HG03280 (cell line): ENCODE data around the gene FAM3A.
"Not testable (repeated sequence)": the region's sequence is repeated elsewhere in the genome, so short reads cannot be mapped to it uniquely, and the experiment has no call there.

Experiments
- ATAC-seq: cut with Tn5 transposase; IDR thresholded peaks from one replicate; pipeline ENCODE4 v1.9.1; 2021; ENCODE audit warnings: mild to moderate bottlenecking, moderate library complexity; ENCODE audit not compliant: unreplicated experiment

FAM3A gene

GRCh38 chrX:154505734-154506133, 10.3 kb downstream of the FAM3A start:
- no peak for ATAC-seq

DNA sequence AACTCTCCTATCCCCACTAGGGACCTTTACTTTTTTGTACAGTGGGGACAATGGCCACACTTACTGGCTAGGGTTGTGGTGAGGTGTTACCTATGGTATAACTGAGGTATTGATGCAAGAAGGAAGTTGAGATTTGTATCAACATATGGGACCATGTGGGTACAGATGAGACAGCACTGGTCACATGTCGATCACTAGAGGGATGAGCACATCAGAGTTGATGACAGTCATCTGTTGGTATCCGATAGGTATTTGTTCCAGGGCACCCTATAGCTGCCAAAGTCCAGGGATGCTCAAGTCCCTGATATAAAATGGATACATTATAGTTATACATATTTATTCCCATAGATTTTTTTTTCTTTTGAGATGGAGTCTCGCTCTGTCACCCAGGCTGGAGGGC, 13.0 kb downstream of the FAM3A start:
- ATAC-seq = no peak

GRCh38 chrX:154502098-154502497, 13.9 kb downstream of the FAM3A start:
- no peak for ATAC-seq

DNA sequence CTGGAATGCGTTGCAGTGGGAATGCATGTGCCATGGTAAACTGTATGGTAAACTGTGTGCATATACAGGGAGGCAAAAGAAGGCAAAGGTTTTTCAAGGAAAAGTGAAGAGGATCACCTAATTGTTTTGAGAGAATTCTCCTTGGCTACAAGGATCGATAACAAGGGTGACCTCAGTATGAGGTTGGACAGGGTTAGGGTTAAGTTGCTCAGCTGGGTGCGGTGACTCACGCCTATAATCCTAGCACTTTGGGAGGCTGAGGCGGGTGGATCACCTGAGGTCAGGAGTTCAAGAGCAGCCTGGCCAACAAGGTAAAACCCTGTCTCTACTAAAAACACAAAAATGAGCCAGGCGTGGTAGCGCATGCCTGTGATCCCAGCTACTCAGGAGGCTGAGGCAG, 14.6 kb downstream of the FAM3A start:
- ATAC-seq = not testable (repeated sequence)

GRCh38 chrX:154496591-154497137, 19.4 kb downstream of the FAM3A start:
- ATAC-seq = not testable (repeated sequence)

- ATAC-seq = no peak
Measured at GRCh38 chrX:154495472-154495922, 20.5 kb downstream of the FAM3A start.

DNA sequence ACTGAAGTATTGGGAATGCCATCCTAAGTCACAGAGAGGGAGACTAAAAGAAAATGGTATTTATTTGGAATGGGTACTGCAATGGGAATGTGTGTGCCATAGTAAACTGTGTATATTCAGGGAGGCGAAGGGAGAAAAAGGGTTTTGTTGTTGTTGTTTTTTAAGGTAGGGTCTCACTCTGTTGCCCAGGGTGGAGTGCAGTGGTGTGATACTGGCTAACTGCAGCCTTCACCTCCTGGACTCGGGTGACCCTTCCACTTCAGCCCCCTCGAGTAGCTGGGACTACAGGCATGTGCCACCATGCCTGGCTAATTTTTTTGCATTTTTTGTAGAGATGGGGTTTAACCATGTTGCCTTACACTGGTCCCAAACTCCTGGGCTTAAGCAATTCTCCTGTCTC, 21.3 kb downstream of the FAM3A start:
- no peak for ATAC-seq

DNA sequence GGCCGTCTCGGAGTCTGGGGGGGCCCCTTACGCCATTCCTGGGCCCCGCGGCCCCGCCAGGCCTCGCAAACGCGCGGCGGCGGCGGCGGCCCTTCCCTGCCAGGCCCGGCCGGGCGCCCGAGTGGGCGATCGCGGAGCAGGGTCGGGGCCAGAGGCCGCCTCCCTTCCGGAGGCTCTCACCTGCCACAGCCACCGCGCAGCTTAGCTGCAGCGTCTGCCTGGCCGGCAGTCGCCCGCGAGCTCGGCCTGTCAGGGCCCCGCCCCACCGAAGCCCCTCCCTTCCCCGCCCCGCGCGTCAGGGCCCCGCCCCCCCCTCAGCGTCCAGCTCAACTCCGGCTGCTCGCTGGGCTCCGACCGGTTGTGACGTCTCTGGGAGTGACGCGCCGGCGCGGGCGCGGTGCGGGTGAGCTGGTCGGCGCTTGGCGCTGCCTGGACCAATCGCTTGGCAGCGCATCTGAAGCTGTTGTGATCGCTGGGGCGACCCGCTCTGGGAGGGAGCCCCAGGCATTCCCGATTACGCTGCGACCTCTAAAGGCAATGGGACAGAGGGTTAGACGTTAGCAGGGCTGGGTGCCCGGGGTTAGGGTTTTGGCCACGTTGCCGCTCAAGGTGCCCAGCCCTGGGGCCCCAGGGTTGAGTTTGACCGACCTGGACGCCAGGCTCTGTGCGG, 25.5 kb downstream of the FAM3A start, which contains the start of gene SLC10A3:
SLC10A3 (minus strand) TSS at position 216 of the 670 bp plus-strand sequence. CDS start 1,689 bp downstream, outside the sequence.
- peak; percentile 86 for ATAC-seq

DNA sequence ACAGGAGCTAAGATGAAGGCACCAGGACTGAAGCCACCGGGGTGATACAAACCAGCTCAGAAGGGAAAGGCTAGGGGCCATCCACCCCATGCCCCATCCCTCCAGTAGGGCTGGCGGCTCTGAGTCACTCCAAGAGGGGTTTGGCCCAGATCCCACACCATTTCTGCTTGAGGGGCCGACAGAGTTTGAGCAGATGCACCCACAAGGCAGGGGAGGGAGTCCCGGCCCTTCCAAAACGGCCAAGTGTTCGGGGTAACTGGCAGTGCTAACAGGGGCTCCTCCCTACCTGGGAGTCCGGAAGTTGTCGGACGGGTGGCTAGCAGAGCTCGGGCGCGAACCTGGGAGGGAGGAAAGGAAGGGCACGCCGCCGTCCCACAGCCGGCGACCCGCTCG, 26.0 kb downstream of the FAM3A start:
- peak; percentile 12 for ATAC-seq

GRCh38 chrX:154489182-154489581, 26.9 kb downstream of the FAM3A start:
- ATAC-seq = no peak

DNA sequence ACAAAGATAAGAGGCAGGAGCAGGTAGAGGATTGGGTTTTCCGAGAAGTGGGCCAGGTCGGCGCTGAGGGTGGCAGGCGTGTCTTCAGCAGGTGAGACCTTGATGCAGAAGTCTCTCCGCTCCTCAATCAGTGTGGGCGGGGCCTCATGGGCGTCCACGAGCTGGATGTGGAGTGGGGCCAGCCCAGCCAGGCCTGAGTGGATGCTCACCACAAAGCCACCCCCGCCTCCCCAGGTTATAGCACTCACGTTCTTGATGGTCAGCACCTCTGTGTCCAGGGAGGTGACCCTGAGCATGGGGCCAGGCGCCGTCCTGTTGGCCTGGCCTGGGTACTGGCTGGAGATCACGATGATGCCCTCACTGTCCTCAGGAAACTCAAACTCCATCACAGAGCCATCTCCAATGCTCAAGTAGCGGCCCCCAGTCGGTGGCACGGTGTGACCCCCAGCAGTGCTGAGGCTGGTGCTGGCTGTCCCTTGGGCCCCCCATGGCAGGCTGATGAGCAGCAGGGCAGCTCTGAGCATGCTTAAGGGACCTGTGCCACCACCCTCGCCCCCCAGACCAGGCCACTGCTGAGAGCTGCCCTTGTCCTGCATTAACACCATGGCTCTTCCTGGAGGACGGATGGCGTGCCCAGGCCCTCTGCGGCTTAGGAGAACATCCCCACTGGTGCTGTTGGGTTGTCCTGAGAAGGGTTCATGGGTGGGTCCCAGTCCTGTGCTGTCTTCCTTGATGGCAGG, 27.5 kb downstream of the FAM3A start:
- ATAC-seq = no peak

DNA sequence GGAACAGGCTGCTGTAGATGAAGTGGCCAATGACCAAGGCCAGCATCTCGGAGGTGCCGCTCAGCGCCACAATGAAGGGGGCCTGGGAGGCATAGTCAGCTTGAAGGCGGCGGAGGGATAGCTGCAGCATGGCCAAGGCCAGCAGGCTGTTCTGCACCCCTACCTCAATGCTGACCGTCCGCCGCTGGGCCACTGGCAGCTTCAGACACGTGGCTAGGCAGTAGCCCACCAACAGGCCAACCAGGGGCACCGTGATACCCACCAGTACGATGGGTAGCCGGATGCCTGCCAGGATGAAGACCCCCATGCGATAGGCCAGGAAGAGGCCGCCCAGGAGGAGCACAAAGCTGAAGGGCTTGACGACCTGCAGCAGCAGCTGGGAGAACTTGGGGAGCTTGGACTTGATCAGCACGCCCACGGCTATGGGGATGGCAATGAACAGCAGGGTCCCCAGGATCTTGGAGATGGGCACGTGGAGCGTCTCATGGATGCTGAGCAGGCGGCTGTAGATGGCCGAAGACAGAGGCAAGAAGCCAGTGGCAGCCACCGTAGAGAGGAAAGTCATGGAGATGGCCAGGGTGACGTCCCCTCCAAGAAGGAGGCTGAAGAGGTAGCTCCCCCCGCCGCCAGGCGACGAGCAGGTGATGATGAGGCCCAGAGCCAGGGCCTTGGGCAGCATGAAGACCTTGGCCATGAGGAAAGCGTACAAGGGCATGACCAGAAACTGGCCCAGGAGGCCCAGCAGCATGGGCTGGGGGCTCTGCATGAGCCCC, 28.3 kb downstream of the FAM3A start:
- no peak for ATAC-seq

- ATAC-seq = peak; percentile 29
Measured at GRCh38 chrX:154486396-154487207, 29.4 kb downstream of the FAM3A start, which contains the start of gene UBL4A. TSS of gene UBL4A (minus strand) at chrX:154486615. CDS start at chrX:154486584, 31 bp downstream.

DNA sequence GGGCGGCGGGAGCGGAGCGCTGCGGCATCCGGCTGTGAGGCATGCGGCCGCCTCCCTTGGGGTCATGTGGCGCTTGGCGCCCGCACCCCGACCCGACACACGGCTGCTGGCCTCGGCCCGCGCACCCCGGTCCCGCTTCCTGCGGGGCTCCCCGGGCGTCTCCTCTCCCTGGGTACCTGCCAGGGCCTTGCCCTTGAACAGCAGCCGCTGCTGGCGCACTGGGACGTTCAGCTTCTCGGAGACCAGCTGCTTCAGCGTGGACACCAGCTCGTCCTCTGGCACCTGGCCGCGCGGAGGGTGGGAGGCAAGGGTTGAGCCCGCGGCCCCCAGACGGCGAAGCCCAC, 30.0 kb downstream of the FAM3A start:
- no peak for ATAC-seq

DNA sequence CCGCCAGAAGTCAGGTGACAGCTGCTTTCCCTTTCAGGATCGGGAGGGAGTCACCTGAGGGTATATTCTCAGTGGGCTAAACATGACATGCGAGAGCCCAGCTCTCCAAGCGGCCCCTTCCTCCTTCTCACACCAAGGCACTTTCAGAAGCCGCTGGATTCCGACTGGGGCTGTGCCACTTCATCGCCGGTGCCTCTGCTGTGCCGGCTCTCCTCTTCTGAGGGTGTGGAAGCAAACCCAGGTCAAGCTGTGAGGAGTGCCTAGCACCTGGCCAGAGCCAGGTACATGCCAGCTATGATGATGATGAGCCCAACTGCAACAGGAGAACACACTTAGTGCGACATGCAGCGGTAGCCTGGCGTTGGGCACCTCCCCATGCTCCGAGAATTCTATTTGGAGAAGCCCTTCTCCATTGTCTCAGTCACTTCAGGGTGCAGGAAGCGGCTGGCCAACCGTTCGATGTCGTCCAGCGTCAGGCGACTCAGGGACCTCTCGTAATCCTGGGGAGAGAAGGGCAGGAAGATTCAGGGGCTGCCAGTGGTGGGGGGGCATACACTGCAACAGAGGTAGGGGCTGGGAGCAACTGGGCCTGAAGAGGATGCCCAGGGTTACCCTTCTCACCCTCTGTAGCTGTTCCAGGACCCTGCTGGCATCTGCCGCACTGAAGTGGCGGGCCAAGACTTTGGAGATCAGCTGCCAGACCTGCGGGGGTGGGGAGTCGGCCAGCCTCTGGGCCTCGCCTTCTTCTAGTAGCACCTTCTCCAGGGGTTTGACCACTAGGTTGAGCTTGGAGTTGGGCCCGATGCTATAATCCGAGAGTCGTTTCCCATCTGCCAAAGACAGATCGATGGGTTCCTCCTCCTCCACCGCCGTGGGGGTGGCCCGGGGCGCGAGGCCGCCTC, 30.6 kb downstream of the FAM3A start:
- ATAC-seq = no peak

GRCh38 chrX:154484255-154485149, 31.5 kb downstream of the FAM3A start:
- ATAC-seq = no peak

- no peak for ATAC-seq
Measured at GRCh38 chrX:154483325-154483724, 32.7 kb downstream of the FAM3A start.

GRCh38 chrX:154482786-154483185, 33.2 kb downstream of the FAM3A start:
- no peak for ATAC-seq
